ENCODE data around the gene NUP58. TPM values are rescaled to one million over a fixed set of nuclear protein-coding genes. Genes with fewer than 3 reads are reported as not detected.
A peak's percentile ranks its signal among the peaks of the same experiment; 100 is the strongest.

The NUP58 gene
- total RNA-seq, 1 experiment from 2014 or later: 106 TPM

DNA sequence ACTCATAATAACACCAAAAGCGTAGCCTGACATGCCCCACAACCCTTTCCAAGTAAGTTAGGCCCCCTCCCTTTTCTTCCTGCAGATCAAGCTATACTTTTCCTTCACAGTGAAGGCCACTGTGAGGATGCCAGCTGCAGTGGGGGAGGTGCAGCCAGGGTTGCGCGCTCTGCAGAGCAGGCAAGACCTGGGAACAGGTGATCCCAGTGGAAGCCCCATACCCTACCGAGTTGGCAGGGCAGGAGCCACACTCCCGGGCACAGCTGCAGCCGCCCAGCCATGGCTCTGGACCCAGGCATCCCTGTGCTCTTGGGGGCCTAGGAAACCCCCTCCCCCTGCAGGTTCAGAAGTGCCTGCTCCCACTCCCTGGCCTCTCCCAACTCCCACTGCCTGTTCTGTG is 32.9 kb upstream of the NUP58 start:
- Mint-ChIP-seq H3K27me3 (ENCODE audit: insufficient read depth, unreplicated experiment) (no peaks in the 10 kb centered on the region), H3K36me3 (ENCODE audit: insufficient read depth, unreplicated experiment) (peaks cover 46% of the 10 kb centered on the region), H3K9me3 (ENCODE audit: unreplicated experiment) (no peaks in the 10 kb centered on the region), H3K4me1 (ENCODE audit: insufficient read depth, unreplicated experiment) (peaks cover 6% of the 10 kb centered on the region), H3K4me3 (ENCODE audit: unreplicated experiment) (no peak overlapping the region), H3K27ac (ENCODE audit: low read depth, unreplicated experiment) (no peak overlapping the region)
- BruUV-seq (replicated peaks): no TSS peak
- TF ChIP-seq CTCF (IDR thresholded peaks at IDR 0.05; ENCODE audit: unreplicated experiment): no peak
- ChIA-PET CTCF (no interaction called here), POLR2A (interaction anchor here (0.5 kb wide), 1 partner anchor 106 kb away, joined by 3 read pairs; no protein-coding TSS in a partner anchor)
- intact Hi-C loops (cut with micrococcal nuclease): no loop called here
- DNase-seq (ENCODE audit: unreplicated experiment): no peak

DNA sequence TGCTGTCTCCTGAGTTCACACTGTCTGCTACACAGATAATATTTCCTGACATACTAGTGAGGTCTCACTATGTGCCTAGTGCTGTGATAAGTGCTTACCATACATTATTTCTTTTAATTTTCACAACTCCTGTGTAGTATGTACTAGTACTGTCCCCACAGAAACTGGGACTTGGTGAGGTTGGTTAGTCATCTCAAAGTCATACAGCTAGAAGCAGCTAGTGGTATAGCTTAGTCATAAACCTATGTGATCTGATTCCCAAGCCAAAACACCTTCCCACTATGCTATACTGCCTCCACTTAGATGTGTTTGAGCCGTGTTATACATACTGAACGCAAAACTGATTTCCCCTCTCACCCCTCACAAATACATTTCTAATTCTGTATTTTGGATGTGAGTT is 24.7 kb upstream of the NUP58 start:
- Mint-ChIP-seq H3K27me3 (ENCODE audit: insufficient read depth, unreplicated experiment) (no peaks in the 10 kb centered on the region), H3K4me1 (ENCODE audit: insufficient read depth, unreplicated experiment) (peaks cover 42% of the 10 kb centered on the region), H3K9me3 (ENCODE audit: unreplicated experiment) (no peaks in the 10 kb centered on the region), H3K36me3 (ENCODE audit: insufficient read depth, unreplicated experiment) (peaks cover 9% of the 10 kb centered on the region), H3K27ac (ENCODE audit: low read depth, unreplicated experiment) (no peak overlapping the region), H3K4me3 (ENCODE audit: unreplicated experiment) (no peak overlapping the region)
- no TSS peak for BruUV-seq (replicated peaks)
- intact Hi-C loops (cut with micrococcal nuclease): no loop called here
- no peak for TF ChIP-seq CTCF (IDR thresholded peaks at IDR 0.05; ENCODE audit: unreplicated experiment)
- ChIA-PET POLR2A (interaction anchor here (1.0 to 2.2 kb wide), 2 partner anchors 9 to 26 kb away, joined by 3 to 10 read pairs; no protein-coding TSS in a partner anchor), CTCF (interaction anchor here (0.9 to 1.0 kb wide), 2 partner anchors 9 to 11 kb away, joined by 3 read pairs; no protein-coding TSS in a partner anchor)
- peak; percentile 54 for DNase-seq (ENCODE audit: unreplicated experiment)

DNA sequence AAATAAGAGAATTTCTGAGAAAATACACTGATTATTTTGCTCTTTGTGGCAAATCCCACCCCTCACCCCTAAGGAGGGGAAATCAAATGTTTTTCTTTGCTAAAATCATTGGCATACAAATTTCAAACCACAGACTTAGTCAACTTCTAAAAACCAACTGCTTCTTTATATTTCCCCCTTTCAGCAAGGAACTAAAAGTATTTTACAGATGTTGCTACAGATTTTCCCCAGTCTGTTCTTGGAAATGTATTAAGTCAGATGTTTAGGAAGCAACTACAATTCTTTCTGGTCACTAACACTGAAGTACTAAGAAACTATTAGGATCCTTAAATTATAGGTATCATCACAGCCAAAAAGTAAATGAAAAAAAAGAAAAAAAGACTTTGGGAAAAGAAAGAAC is 21.0 kb upstream of the NUP58 start:
- ChIA-PET CTCF (interaction anchor here (0.7 kb wide), 1 partner anchor 11 kb away, joined by 4 read pairs; no protein-coding TSS in a partner anchor), POLR2A (no interaction called here)
- no peak for DNase-seq (ENCODE audit: unreplicated experiment)
- peak overlapping the region; percentile 44 for H3K27ac Mint-ChIP-seq (ENCODE audit: low read depth, unreplicated experiment)
- no peaks in the 10 kb centered on the region for H3K9me3 Mint-ChIP-seq (ENCODE audit: unreplicated experiment)
- H3K36me3 Mint-ChIP-seq (ENCODE audit: insufficient read depth, unreplicated experiment): peaks cover 5% of the 10 kb centered on the region
- intact Hi-C loops (cut with micrococcal nuclease): no loop called here
- H3K4me3 Mint-ChIP-seq (ENCODE audit: unreplicated experiment): no peak overlapping the region
- H3K4me1 Mint-ChIP-seq (ENCODE audit: insufficient read depth, unreplicated experiment): peaks cover 48% of the 10 kb centered on the region
- H3K27me3 Mint-ChIP-seq (ENCODE audit: insufficient read depth, unreplicated experiment): no peaks in the 10 kb centered on the region
- TF ChIP-seq CTCF (IDR thresholded peaks at IDR 0.05; ENCODE audit: unreplicated experiment): no peak
- no TSS peak for BruUV-seq (replicated peaks)

- Mint-ChIP-seq H3K36me3 (ENCODE audit: insufficient read depth, unreplicated experiment) (peaks cover 7% of the 10 kb centered on the region), H3K4me1 (ENCODE audit: insufficient read depth, unreplicated experiment) (peaks cover 45% of the 10 kb centered on the region), H3K9me3 (ENCODE audit: unreplicated experiment) (no peaks in the 10 kb centered on the region), H3K27ac (ENCODE audit: low read depth, unreplicated experiment) (no peak overlapping the region), H3K27me3 (ENCODE audit: insufficient read depth, unreplicated experiment) (no peaks in the 10 kb centered on the region), H3K4me3 (ENCODE audit: unreplicated experiment) (no peak overlapping the region)
- ChIA-PET POLR2A (no interaction called here), CTCF (interaction anchor here (1.4 kb wide), 1 partner anchor 167 kb away, joined by 4 read pairs; no protein-coding TSS in a partner anchor)
- no peak for TF ChIP-seq CTCF (IDR thresholded peaks at IDR 0.05; ENCODE audit: unreplicated experiment)
- intact Hi-C loops (cut with micrococcal nuclease): no loop called here
- no peak for DNase-seq (ENCODE audit: unreplicated experiment)
- BruUV-seq (replicated peaks): no TSS peak
Observed at GRCh38 chr13:25281193-25281934, 20.1 kb upstream of the NUP58 start.

Measured in MCF 10A (cell line).